Heart left ventricle (tissue), 16 donors: ENCODE data around the gene SPATA12. TPM values are rescaled to one million over a fixed set of nuclear protein-coding genes. Genes with fewer than 3 reads are reported as not detected.

Experiments used
- ATAC-seq, 4 donors: fragments of 200-7000 bp; cut with Tn5 transposase; one replicate each; pipeline ENCODE4 v1.9.1; 2020 to 2022; ENCODE audit warnings: moderate library complexity in 4 of 4, mild to moderate bottlenecking in 3 of 4, moderate number of reproducible peaks in 1 of 4
- DNase-seq, 5 donors: peaks; one replicate each; pipeline ENCODE4 v3.0.0-alpha.2; 2020
- H3K27ac ChIP-seq, 12 donors: fragments of 200-600 bp; sonication (generic) in 4 of 12; one replicate each; pipeline versions ENCODE4 v1.5.0 to v1.8.0; 2016 to 2022; ENCODE audit warnings: mild to moderate bottlenecking in 2 of 12
- H3K27me3 ChIP-seq, 9 donors: fragments of 200-600 bp; sonication (generic) in 2 of 9; one replicate each; pipeline versions ENCODE4 v1.5.1 to v1.8.0; 2016 to 2022; ENCODE audit warnings: mild to moderate bottlenecking in 3 of 9
- H3K36me3 ChIP-seq, 9 donors: fragments of 200-600 bp; sonication (generic) in 2 of 9; one replicate each; pipeline versions ENCODE4 v1.5.0 to v1.8.0; 2018 to 2022; ENCODE audit warnings: mild to moderate bottlenecking in 2 of 9
- H3K4me1 ChIP-seq, 12 donors: fragments of 200-600 bp; sonication (generic) in 4 of 12; one replicate each; pipeline versions ENCODE4 v1.5.0 to v1.8.0; 2016 to 2022; ENCODE audit warnings: mild to moderate bottlenecking in 3 of 12
- H3K4me3 ChIP-seq, 12 donors: fragments of 200-600 bp; sonication (generic) in 4 of 12; one replicate each; pipeline versions ENCODE4 v1.5.0 to v1.8.0; 2017 to 2022; ENCODE audit warnings: mild to moderate bottlenecking in 9 of 12, moderate library complexity in 4 of 12
- H3K9me3 ChIP-seq, 12 donors: fragments of 200-600 bp; sonication (generic) in 4 of 12; one replicate each; pipeline versions ENCODE4 v1.5.0 to v1.8.0; 2016 to 2022; ENCODE audit warnings: mild to moderate bottlenecking in 1 of 12
- POLR2A ChIP-seq, 2 donors: fragments of 450-650 bp; IDR thresholded peaks; one replicate each; pipeline ENCODE4 v1.6.1; 2017; ENCODE audit warnings: antibody characterized with exemption in 2 of 2, mild to moderate bottlenecking in 2 of 2, moderate library complexity in 2 of 2
- WGBS, 4 donors: extraction: QIAGEN DNeasy Blood & Tissue Kit in 2 of 4; methylation state at CpG; one replicate each; pipeline versions ENCODE4 v1.1.5 to v1.1.7; 2013 to 2018; 5-methylcytosine and 5-hydroxymethylcytosine counted together
- intact Hi-C, 10 donors: fragments of 100-400 bp; cut with DNase I; formaldehyde crosslinking; loops; one replicate each; pipeline versions ENCODE4 v1.11.1 to v1.14.2; 2022
- polyA plus RNA-seq, 2 donors: library from polyadenylated mRNA; stranded (reverse); fragments of 200-250 nt; gene quantifications; one replicate each; pipeline ENCODE4 v1.2.3, GENCODE V29; 2013
- total RNA-seq, 9 donors: library from RNA; depleted of rRNA in 2 of 9; stranded (reverse); fragments of >200 nt in 2 of 9; fragmentation: NEBNext Ultra II Directional in 3 of 9; extraction: Animal tissue kit (Norgen Biotek cat#: 25700) in 3 of 9; gene quantifications; one replicate each; pipeline versions ENCODE4 v1.1.0 to v1.2.4, GENCODE V29; 2016 to 2023
- TF ChIP-seq, protein P1 (sequence below), 12 donors: fragments of 200-600 bp; sonication (generic) in 4 of 12; IDR thresholded peaks; one replicate each; pipeline versions ENCODE4 v1.5.0 to v1.8.0; 2018 to 2022; ENCODE audit warnings: antibody characterized with exemption in 12 of 12, mild to moderate bottlenecking in 5 of 12
- donor health status: ischemic (EF 13 %, LVEDD 7.1; RV severe dilation, severe dysfunction).
- donor health status: healthy with polysubstance abuse.
- donor health status: DM: no; HTN: yes; CAD: no.
- donor health status: DM: no; HTN: no; CAD: no.
- donor health status: ischemic (EF 25% LVEDD 6.9; RV normal size, moderate dysfunction).
- donor health status: ischemic (EF 25% LVEDD 5.7; RV mildly dilated, moderate dysfunction).
- donor health status: healthy.
- donor health status: DM: yes; HTN: yes; CAD: no.
- donor health status: ischemic (EF 35%, LVEDD 5.7; RV mildly dilated, moderate dysfunction).
- donor health status: nonischemic (EF 11% LVEDD 7.7; RV severe dilation, severe dysfunction).
- donor health status: DM: yes; HTN: yes; CAD: no.
- donor health status: PGD.
- donor health status: ischemic (EF 29% LVEDD 5.4; RV normal size, mild dysfunction).
- donor health status: nonischemic (EF 23%, LVEDD 6.1; RV moderate dilation, normal function).

SPATA12 gene
- total and polyA plus RNA-seq, 11 donors: 0.04 to 0.20 TPM; not detected in 9

DNA sequence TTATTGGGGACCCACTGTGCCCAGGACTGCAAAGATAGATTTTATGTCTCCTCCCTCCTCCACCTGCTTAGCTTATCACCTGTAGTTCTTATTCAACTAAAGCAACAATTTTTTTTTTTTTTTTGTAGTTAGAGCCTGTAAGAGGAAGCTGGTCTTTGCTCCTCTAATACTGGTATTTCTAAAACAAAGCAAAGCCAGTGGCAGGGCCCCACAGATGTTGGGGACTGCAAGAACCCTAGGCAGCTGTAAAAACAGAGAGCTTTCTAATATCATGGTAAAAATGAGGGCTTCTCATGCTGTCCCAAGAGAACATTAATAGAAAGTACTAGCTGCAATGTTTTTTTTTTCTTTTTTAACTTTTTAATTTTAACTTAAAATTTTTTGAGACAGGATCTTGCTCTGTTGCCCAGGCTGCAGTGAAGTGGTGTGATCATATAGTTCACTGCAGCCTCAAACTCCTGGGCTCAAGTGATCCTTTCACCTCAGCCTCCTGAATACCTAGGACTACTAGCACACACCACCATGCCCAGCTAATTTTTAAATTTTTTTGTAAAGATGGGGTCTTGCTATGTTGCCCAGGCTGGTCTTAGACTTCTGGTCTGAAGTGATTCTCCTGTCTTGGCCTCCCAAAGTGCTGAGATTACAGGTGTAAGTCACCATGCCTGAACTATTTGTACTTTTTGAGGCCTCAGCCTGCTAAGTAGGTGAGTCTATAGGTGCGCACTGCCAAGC lies 27.1 kb downstream of the SPATA12 start:
- Histone ChIP-seq H3K27ac (no peak overlapping the region), H3K36me3 (no peaks in the 10 kb centered on the region), H3K9me3 (no peaks in the 10 kb centered on the region), H3K4me1 (peaks cover 0 to 8% (median 0%) of the 10 kb centered on the region in 12 donors), H3K27me3 (no peaks in the 10 kb centered on the region), H3K4me3 (no peak overlapping the region)
- intact Hi-C loops: no loop called here
- ATAC-seq: no peak
- TF ChIP-seq, protein P1, sequence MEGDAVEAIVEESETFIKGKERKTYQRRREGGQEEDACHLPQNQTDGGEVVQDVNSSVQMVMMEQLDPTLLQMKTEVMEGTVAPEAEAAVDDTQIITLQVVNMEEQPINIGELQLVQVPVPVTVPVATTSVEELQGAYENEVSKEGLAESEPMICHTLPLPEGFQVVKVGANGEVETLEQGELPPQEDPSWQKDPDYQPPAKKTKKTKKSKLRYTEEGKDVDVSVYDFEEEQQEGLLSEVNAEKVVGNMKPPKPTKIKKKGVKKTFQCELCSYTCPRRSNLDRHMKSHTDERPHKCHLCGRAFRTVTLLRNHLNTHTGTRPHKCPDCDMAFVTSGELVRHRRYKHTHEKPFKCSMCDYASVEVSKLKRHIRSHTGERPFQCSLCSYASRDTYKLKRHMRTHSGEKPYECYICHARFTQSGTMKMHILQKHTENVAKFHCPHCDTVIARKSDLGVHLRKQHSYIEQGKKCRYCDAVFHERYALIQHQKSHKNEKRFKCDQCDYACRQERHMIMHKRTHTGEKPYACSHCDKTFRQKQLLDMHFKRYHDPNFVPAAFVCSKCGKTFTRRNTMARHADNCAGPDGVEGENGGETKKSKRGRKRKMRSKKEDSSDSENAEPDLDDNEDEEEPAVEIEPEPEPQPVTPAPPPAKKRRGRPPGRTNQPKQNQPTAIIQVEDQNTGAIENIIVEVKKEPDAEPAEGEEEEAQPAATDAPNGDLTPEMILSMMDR (IDR thresholded peaks at IDR 0.05): no peak
- TF ChIP-seq POLR2A (IDR thresholded peaks at IDR 0.05): no peak
- WGBS, 4 donors: 95 to 100% (median 99%) methylated on average over 1 of the region's 1 CpG
- DNase-seq: no peak

DNA sequence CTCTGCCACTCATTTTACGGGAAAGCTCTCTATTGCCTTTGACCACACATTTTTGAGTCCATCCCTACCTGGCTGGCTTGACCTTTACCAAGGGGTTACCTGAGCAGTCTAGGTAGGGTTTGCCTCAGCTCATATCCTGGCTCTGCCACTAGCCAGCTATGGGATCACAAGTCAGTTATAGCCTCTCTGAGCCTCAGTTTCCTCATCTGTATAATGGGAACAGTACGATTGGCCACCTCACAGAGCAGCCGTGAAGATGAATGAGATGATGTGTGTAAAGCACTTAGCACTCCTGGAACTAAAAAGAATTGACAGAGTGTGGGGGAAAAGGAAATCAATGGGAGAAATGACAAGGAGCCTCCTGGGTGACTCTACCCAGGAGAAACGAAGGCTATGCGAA lies 28.0 kb downstream of the SPATA12 start:
- H3K4me3 ChIP-seq: no peak overlapping the region
- H3K27me3 ChIP-seq: no peaks in the 10 kb centered on the region
- 74 to 96% (median 91%) methylated on average over 5 of the region's 5 CpGs for WGBS, 4 donors
- H3K4me1 ChIP-seq: peaks cover 0 to 8% (median 0%) of the 10 kb centered on the region in 12 donors
- DNase-seq: no peak
- no peak for ATAC-seq
- no peak overlapping the region for H3K27ac ChIP-seq
- TF ChIP-seq, protein P1 (IDR thresholded peaks at IDR 0.05): no peak
- no peak for TF ChIP-seq POLR2A (IDR thresholded peaks at IDR 0.05)
- intact Hi-C loops: no loop called here
- no peaks in the 10 kb centered on the region for H3K36me3 ChIP-seq
- H3K9me3 ChIP-seq: no peaks in the 10 kb centered on the region

DNA sequence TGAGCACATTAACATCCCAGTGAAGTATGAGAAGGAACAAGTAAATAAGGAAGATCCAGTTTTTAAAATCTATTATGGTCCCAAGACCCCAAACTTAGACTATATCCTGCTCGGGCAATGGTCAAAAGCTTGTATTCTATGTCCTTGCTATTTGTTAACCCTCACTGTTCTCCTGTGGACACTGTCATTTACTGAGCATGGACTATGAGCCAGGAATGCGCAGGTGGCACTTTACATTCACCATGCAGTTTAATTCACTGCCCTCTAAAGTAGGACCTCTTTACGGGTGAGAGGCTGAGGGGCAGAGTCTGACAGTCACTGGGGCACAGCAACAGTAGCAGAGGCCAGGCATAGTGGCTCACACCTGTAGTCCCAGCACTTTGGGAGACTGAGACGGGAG lies 28.6 kb downstream of the SPATA12 start:
- no peak overlapping the region for H3K27ac ChIP-seq
- no peak for ATAC-seq
- H3K4me1 ChIP-seq: peaks cover 0 to 8% (median 0%) of the 10 kb centered on the region in 12 donors
- no peaks in the 10 kb centered on the region for H3K9me3 ChIP-seq
- no peaks in the 10 kb centered on the region for H3K27me3 ChIP-seq
- no peak for DNase-seq
- intact Hi-C loops: no loop called here
- WGBS, 4 donors: 93 to 97% (median 94%) methylated on average over 4 of the region's 4 CpGs
- TF ChIP-seq, protein P1 (IDR thresholded peaks at IDR 0.05): no peak
- TF ChIP-seq POLR2A (IDR thresholded peaks at IDR 0.05): no peak
- no peak overlapping the region for H3K4me3 ChIP-seq
- no peaks in the 10 kb centered on the region for H3K36me3 ChIP-seq

DNA sequence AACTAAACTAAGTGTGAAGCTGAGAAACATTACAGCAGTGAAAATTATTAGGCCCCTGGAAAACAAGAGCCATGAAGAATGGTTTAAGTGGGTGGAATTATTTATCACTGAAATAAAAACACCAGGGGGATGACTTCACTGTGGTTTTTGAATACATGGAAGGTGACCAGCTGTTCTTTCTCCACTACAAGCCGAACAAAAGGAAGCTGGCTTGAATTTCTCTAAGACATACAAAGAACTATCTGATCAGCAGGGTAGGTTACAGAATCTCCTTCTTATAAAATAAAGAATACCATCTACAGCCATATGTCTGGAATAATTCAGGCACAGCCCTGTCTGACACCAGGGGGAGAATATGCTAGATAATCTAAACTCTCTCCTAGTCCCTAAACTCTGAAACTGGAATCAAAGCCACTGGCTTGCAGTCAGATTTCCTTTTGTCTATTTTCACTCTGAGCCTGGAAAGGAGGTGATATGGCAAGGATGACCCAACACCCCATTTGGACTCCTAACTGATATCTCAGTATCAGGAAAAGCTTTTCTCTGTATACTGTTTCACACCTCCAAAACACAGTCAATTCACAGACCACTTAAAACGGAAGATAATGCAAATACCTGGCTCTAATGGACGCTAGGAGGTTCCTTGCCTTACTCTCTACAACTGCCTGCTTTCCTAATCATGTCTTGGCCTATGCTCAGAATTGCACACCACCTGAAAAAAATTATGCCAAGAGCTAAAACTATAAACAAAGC lies 31.2 kb downstream of the SPATA12 start:
- TF ChIP-seq, protein P1 (IDR thresholded peaks at IDR 0.05): no peak
- TF ChIP-seq POLR2A (IDR thresholded peaks at IDR 0.05): no peak
- H3K9me3 ChIP-seq: no peaks in the 10 kb centered on the region
- ATAC-seq (peak in 2 of 4 donors; percentile 50 to 69), DNase-seq (no peak)
- H3K4me3 ChIP-seq: no peak overlapping the region
- intact Hi-C loops: loop anchor here in 2 of 10 donors (5.0 to 10.0 kb wide), 2 partner anchors 94 to 133 kb away; partner anchors contain the start of gene APPL1 (in 1 of the 2)
- H3K36me3 ChIP-seq: peaks cover 0 to 9% (median 0%) of the 10 kb centered on the region in 9 donors
- WGBS, 4 donors: 48 to 62% (median 52%) methylated on average over 3 of the region's 3 CpGs
- H3K27me3 ChIP-seq: no peaks in the 10 kb centered on the region
- H3K27ac ChIP-seq: peak overlapping the region in 5 of 12 donors; percentile 12 to 49 (median 43)
- peaks cover 0 to 10% (median 0%) of the 10 kb centered on the region in 12 donors for H3K4me1 ChIP-seq
